GM21360 (cell line): Measurements from ENCODE around the gene ADGB.

Experiments used
- ATAC-seq: cut with Tn5 transposase; IDR thresholded peaks from one replicate; pipeline ENCODE4 v1.9.1; 2021; ENCODE audit warnings: mild to moderate bottlenecking, moderate library complexity; ENCODE audit not compliant: unreplicated experiment

ADGB gene

GRCh38 chr6:146859795-146860495 is 261.2 kb downstream of the ADGB start:
- ATAC-seq, result no peak

- no peak for ATAC-seq
Observed at GRCh38 chr6:146860583-146860982, 261.8 kb downstream of the ADGB start.

GRCh38 chr6:146861029-146861563 is 262.3 kb downstream of the ADGB start:
- ATAC-seq, result no peak

GRCh38 chr6:146861716-146862115 is 262.9 kb downstream of the ADGB start:
- ATAC-seq, result no peak

- ATAC-seq, result no peak
Observed at GRCh38 chr6:146862508-146862919, 263.7 kb downstream of the ADGB start.

- no peak for ATAC-seq
Observed at GRCh38 chr6:146864300-146864699, 265.5 kb downstream of the ADGB start.

GRCh38 chr6:146864885-146865284 is 266.1 kb downstream of the ADGB start:
- no peak for ATAC-seq
